Activated CD8-positive, alpha-beta memory T cell treated with anti-CD3 and anti-CD28 coated beads, Interleukin-2, amount 50 U/mL, for 48 hours (primary cell): ENCODE measurements around the gene NLRC5.
"Not testable (repeated sequence)": the region's sequence is repeated elsewhere in the genome, so short reads cannot be mapped to it uniquely, and the experiment has no call there.

Source experiments
- DNase-seq: peaks from one replicate; pipeline ENCODE4 v3.0.0-alpha.2; 2020

The NLRC5 gene

DNA sequence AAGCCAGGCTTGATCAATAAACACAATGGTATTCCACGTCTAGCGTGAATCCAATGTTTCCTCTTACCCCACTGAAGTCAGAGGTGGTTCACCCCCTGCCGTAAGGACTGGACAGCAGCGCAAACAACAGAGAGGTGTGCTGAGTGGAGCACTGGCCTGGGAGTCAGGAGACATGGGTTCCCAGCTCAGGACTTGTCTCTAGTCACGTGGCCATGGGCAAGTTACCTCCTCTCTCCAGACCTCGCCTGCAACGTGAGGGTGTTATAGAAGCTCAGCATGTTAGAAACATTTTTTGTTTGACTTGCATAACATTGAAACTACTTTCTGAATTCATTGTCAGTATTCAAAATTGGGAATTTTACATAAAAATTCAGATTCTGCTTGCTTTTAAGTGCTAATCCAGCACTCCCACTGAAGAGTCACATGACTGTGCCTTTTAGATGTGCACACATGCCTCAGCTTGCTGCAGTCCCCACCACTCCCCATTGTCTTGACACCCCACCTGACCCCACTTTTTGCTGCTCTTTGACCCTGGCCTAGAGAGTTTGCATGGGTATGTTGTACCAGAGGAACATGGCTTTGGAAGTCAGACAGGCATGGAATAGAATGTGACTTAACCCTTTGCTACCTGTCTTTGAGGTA is 94.2 kb downstream of the NLRC5 start:
- DNase-seq: no peak

GRCh38 chr16:57084257-57084770 is 95.0 kb downstream of the NLRC5 start:
- DNase-seq: peak; percentile 84

DNA sequence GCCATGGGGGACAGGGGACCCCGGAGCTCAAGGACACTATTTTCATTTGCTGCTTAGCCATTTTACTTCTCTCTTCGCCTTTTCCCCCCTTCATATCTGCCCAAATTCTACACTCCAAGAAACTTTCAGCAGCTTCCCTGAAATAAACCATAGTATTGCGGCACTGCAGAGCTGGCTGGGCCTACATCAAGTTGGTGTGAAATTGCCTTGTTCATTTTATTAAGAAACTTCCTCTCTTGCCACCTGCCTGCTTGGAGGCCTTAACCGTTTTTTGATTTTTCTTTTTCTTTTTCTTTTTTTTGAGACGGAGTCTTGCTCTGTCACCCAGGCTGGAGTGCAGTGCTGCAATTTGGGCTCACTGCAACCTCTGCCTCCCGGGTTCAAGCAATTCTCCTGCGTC is 95.6 kb downstream of the NLRC5 start:
- no peak for DNase-seq

GRCh38 chr16:57087003-57087402 is 97.6 kb downstream of the NLRC5 start:
- DNase-seq: no peak

GRCh38 chr16:57089406-57089805 is 100.0 kb downstream of the NLRC5 start:
- DNase-seq: no peak

DNA sequence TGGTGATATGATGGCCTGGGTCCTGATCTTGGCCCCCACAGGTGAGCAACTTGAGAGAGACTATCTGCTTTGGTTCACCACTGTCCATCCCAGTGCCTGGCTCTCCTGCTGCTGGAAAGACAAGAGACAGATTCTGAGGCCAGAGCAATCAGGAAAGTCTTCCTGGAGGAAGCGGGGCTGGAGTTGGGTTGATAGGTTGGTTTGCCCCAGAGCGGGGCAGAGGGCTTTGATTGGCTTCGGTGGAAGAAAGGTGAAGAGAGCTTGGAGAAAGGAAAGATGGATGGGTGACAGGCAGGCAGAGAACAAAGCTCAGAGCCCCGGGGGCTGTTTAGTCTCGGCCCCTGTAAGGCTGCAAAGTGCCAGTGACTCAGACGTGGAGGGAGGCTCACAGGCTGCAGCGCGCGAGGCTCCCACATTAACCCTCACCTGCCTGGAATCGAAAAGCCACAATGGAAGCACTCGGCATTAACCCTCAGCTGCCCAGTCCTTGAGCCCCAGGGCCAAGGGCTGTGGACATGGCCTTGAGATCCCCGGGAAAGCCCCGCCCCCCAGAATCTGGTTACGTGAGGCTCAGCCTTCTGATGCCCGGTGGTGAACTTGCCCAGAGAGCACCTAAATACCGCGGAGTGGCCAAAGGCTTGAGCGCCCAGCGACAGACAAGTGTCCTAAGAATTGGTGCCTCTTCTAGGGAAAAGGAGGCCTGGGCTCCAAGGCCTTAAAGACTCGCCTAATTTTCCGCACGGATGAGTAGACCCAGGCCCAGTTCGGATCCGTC is 102.0 kb downstream of the NLRC5 start:
- no peak for DNase-seq

- peak; percentile 65 for DNase-seq
Measured at GRCh38 chr16:57091975-57092785, 102.8 kb downstream of the NLRC5 start, which contains the start of gene CPNE2. TSS of gene CPNE2 (plus strand) at chr16:57092583. CDS start at chr16:57110743, 18,160 bp downstream.

DNA sequence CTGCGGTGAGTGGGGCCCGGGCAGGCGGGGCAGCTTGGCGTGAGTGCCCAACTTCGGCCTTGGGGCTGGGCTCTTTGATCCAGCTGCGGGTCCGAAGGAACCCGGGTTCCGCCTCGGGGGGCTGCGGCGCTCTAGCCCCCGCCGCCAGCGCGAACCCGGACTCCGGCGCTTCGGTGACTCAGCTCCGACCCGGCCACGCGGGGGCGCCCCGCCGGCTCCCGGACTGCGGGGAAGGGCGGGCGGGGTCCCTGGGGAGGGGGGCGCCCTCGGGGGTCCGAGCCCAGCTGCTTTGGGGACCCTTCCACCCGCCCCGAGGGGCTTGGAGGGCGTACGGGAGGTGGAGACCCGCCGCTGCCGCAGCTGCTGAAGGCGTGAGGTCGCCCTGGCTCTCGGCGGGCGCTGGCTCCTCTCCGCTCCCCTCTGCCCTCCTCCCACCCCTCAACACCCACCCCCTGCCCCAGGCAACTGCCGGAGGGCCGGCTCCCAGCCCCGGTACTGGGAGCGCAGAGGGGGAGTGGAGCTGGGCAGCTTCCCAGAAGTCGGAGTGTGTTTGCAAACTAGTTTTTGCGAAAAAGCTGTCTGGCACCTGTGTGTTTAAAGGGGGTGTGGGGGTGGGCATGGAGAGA is 103.5 kb downstream of the NLRC5 start:
- peak; percentile 82 for DNase-seq

DNA sequence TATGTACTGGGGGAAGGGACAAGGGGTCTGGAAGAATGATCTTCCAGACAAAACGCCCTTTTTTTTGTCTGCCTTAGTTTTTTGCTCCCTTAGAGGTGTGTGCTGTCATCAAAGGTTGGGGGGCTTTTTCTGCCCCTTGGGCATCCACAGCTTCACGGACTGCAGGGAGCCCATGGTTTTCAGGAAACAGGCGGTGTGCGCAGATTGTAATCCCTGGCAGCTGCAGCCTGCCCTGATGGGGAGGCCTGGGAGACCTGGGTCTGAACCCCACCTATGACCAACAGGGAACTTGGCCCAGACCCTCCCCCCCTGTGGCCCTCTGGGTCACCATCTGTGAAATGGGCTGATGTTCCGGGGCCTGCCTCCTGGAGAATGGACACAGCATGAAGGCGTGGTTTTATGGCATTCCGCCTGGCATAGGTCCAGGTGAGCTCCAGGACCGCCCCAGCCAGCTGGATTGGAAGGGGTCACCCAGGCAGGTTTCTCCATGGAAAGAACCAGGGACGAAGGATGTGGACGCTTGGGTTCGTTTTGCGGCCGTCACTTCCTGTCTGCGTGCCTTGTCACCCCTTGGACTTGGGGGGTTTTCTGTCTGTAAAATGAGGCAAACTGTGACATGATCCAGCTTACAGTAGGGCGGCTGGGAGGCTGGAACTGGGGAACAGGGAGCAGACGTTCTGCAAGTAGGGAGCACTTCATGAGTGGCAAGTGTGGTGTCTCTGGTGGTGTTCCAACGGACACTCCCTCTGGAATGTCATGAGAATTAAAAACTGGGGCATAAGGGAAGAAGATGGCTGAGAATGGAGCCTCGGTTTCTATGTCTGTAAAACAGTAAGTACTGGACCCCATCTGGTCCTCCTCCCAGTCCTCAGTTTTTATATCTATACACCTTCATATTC is 104.6 kb downstream of the NLRC5 start:
- DNase-seq: no peak

GRCh38 chr16:57094911-57095310 is 105.6 kb downstream of the NLRC5 start:
- no peak for DNase-seq

GRCh38 chr16:57096192-57096591 is 106.8 kb downstream of the NLRC5 start:
- no peak for DNase-seq

- no peak for DNase-seq
Measured at GRCh38 chr16:57096793-57097192, 107.4 kb downstream of the NLRC5 start.

DNA sequence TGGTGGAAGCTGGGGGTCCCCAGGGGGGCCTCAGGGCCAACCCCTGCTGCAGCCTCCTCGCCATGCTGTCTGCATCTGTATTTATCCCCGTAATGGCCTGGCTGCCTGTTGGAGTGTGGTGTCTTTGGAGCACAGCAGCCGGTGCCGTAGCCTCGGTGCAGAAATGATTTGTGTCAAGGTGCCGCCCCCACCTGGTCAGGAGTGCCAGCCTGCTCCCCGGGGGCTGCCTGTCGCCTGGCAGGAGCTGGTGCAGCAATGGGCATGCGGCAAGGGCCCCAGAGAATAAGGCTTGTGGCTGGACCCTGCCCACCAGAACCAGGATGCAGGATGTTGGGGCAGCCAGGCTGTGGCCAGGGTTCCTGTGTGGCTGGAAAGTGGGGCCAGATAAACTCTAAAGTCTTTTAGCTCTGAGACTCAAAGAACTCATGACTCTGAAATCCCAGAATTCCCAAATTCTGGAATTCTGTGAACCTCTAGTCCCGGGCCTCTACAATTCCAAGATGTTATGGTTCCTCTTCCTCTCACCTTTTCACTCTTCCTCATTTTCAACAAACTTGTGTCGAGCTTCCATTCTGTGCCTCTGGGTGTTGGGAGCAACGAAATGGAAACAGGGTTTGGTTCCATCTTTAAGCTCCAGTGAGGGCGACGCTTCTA is 109.0 kb downstream of the NLRC5 start:
- no peak for DNase-seq

- not testable (repeated sequence) for DNase-seq
Measured at GRCh38 chr16:57099965-57100364, 110.6 kb downstream of the NLRC5 start.

DNA sequence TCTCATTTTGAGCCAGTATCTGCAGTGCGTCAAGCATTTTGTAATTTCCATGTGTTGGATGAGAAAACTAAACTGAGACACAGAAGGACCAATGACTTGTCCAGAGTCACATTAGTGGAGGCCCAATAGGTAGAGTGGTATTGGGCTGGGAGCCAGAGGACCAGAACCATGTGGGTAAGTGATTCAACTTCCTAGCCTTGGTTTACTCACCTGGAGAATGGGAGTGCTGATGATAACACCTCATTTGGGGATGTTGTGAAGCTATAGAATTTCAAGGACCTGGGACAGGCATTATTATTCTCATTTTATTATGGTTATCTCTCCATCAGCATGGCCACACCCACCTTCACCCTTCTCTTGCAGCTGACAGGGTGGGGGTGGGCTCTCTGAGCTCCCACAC is 111.1 kb downstream of the NLRC5 start:
- DNase-seq: no peak

- DNase-seq: no peak
Measured at GRCh38 chr16:57102888-57103851, 113.8 kb downstream of the NLRC5 start.

DNA sequence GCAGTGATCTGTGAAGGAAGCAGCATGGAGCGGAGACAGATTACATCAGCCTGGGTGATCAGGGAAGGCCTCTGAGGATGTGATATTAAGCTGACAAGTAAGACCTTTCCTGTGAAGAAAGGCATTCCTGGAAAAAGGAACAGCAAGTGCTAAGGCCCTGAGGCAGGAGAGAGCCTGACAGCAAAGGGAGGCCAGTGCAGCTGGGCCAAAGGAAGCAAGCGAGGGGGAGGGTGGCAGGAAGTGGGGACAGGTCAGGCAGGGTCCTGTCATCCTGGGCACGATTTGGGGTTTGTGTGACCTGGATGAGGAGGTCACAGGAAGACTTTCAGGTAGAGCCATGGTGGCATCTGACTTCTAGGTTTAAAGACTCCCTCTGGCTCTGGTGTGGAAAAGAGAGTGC is 115.3 kb downstream of the NLRC5 start:
- no peak for DNase-seq

GRCh38 chr16:57105184-57105583 is 115.8 kb downstream of the NLRC5 start:
- no peak for DNase-seq

GRCh38 chr16:57106767-57107166 is 117.4 kb downstream of the NLRC5 start:
- no peak for DNase-seq

- DNase-seq: no peak
Measured at GRCh38 chr16:57107321-57107922, 118.1 kb downstream of the NLRC5 start.
